Transverse colon (tissue), 4 donors: Measurements from ENCODE around the gene MDP1.

Experiments used
- CTCF ChIP-seq, 5 experiments: fragments of 200-600 bp in 3 of 5; fragments of 450-650 bp in 2 of 5; sonication (generic) in 3 of 5; IDR thresholded peaks; 1 replicate in 2 of 5; 2 replicates in 3 of 5; pipeline ENCODE4 v1.5.1; 2016 to 2017; ENCODE audit warnings: antibody characterized with exemption in 5 of 5, inconsistent platforms in 3 of 5, mild to moderate bottlenecking in 2 of 5, moderate library complexity in 1 of 5
- EP300 ChIP-seq: sonication (generic); formaldehyde crosslinking; IDR thresholded peaks from one replicate; pipeline ENCODE4 v1.6.1; 2017; ENCODE audit warnings: antibody characterized with exemption, low read depth
- POLR2AphosphoS5 ChIP-seq, 3 donors: sonication (generic); formaldehyde crosslinking; IDR thresholded peaks; one replicate each; pipeline ENCODE4 v1.6.1; 2016; ENCODE audit warnings: antibody characterized with exemption in 3 of 3

DNA sequence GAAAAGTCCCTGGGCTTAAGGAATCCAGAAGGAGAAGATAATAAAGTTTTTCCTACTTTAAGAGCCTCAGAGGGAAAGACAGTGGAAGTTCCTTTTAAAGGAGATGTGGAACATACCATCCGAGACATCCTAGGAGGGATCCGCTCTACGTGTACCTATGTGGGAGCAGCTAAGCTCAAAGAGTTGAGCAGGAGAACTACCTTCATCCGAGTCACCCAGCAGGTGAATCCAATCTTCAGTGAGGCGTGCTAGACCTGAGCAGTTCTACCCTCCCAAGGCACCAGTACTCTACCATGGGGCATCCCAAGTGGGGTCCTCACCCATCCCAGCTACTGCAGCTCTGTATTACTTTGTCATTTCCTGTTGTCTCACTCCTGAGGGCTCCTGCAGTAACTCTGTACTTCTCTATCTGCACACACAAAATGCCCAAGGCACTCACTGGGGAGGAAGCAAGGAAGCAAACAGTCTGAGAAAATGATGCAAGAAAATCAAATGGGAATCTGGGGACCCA, 22.7 kb upstream of the MDP1 start:
- TF ChIP-seq POLR2AphosphoS5 (IDR thresholded peaks at IDR 0.05) (no peak), EP300 (no peak), CTCF (IDR thresholded peaks at IDR 0.05) (no peak)
